HG03565 (cell line): ENCODE data around the gene PINK1.
"Not testable (repeated sequence)": the region's sequence is repeated elsewhere in the genome, so short reads cannot be mapped to it uniquely, and the experiment has no call there.

Experiments
- ATAC-seq: cut with Tn5 transposase; IDR thresholded peaks from one replicate; pipeline ENCODE4 v1.9.1; 2021; ENCODE audit warnings: mild to moderate bottlenecking, moderate library complexity; ENCODE audit not compliant: unreplicated experiment

The PINK1 gene

GRCh38 chr1:20673626-20674025 lies 40.4 kb downstream of the PINK1 start:
- not testable (repeated sequence) for ATAC-seq

- ATAC-seq = no peak
Measured at GRCh38 chr1:20678599-20678998, 45.3 kb downstream of the PINK1 start.

GRCh38 chr1:20680269-20680668 lies 47.0 kb downstream of the PINK1 start:
- ATAC-seq = no peak

GRCh38 chr1:20681999-20682398 lies 48.7 kb downstream of the PINK1 start:
- ATAC-seq = no peak

GRCh38 chr1:20682571-20683236 lies 49.4 kb downstream of the PINK1 start:
- no peak for ATAC-seq

GRCh38 chr1:20683614-20684013 lies 50.4 kb downstream of the PINK1 start:
- no peak for ATAC-seq

- no peak for ATAC-seq
Measured at GRCh38 chr1:20684050-20684620, 50.9 kb downstream of the PINK1 start.

GRCh38 chr1:20684651-20685050 lies 51.4 kb downstream of the PINK1 start:
- no peak for ATAC-seq

- no peak for ATAC-seq
Measured at GRCh38 chr1:20685099-20685662, 51.9 kb downstream of the PINK1 start.

GRCh38 chr1:20685741-20686140 lies 52.5 kb downstream of the PINK1 start:
- ATAC-seq = no peak

- no peak for ATAC-seq
Measured at GRCh38 chr1:20686883-20687725, 53.8 kb downstream of the PINK1 start.

GRCh38 chr1:20689645-20690056 lies 56.4 kb downstream of the PINK1 start:
- no peak for ATAC-seq

GRCh38 chr1:20691872-20692271 lies 58.6 kb downstream of the PINK1 start:
- ATAC-seq = no peak

- ATAC-seq = no peak
Measured at GRCh38 chr1:20693623-20694022, 60.4 kb downstream of the PINK1 start.

- no peak for ATAC-seq
Measured at GRCh38 chr1:20695515-20695914, 62.3 kb downstream of the PINK1 start.

- ATAC-seq = no peak
Measured at GRCh38 chr1:20696397-20697333, 63.4 kb downstream of the PINK1 start.

GRCh38 chr1:20697563-20697962 lies 64.3 kb downstream of the PINK1 start:
- ATAC-seq = no peak

GRCh38 chr1:20698195-20698910 lies 65.1 kb downstream of the PINK1 start:
- ATAC-seq = no peak

- ATAC-seq = no peak
Measured at GRCh38 chr1:20699558-20699957, 66.3 kb downstream of the PINK1 start.
